ACC112 (cell line): ENCODE measurements around the gene PTHLH.
A peak's percentile ranks its signal among the peaks of the same experiment; 100 is the strongest.

Source experiments
- H2AFZ ChIP-seq: fragments of 200-600 bp; sonication (generic); one replicate; pipeline ENCODE4 v1.6.0; 2017; ENCODE audit warnings: antibody characterized with exemption, low read length; ENCODE audit not compliant: unreplicated experiment
- H3K27ac ChIP-seq: fragments of 200-600 bp; sonication (generic); 2 replicates; pipeline ENCODE4 v1.5.1; 2014; ENCODE audit warnings: low read depth, mild to moderate bottlenecking, antibody characterized with exemption, low read length, moderate library complexity
- H3K27me3 ChIP-seq: fragments of 200-600 bp; sonication (generic); 2 replicates; pipeline ENCODE4 v1.6.1; 2014; ENCODE audit warnings: mild to moderate bottlenecking, antibody characterized with exemption, low read length, moderate library complexity, mixed read lengths; ENCODE audit not compliant: insufficient read depth
- H3K36me3 ChIP-seq: fragments of 200-600 bp; sonication (generic); 2 replicates; pipeline ENCODE4 v1.6.1; 2016; ENCODE audit warnings: mild to moderate bottlenecking, antibody characterized with exemption, low read length, moderate library complexity, mixed read lengths; ENCODE audit not compliant: insufficient read depth
- H3K4me1 ChIP-seq: fragments of 200-600 bp; sonication (generic); one replicate; pipeline ENCODE4 v1.6.1; 2016; ENCODE audit warnings: low read length, mixed read lengths; ENCODE audit not compliant: insufficient read depth, unreplicated experiment, control insufficient read depth
- H3K4me3 ChIP-seq: fragments of 200-600 bp; sonication (generic); 2 replicates; pipeline ENCODE4 v1.5.1; 2014; ENCODE audit warnings: mild to moderate bottlenecking, low read depth, low read length
- H3K79me2 ChIP-seq: fragments of 200-600 bp; sonication (generic); one replicate; pipeline ENCODE4 v1.6.0; 2016; ENCODE audit warnings: low read length; ENCODE audit not compliant: control insufficient read depth, unreplicated experiment, insufficient read depth

Gene PTHLH

GRCh38 chr12:27972721-27973120 is at the start of gene PTHLH:
PTHLH (minus strand) TSS chr12:27972733; CDS start chr12:27969494, 3,239 bp downstream.
- Histone ChIP-seq H2AFZ (no peak within 1 kb of the TSS), H3K79me2 (no peaks in the 10 kb centered on the region), H3K27me3 (peaks cover 10% of the 10 kb centered on the region; the same call in 1 of the 2 replicates), H3K27ac (no peak within 1 kb of the TSS), H3K4me3 (no peak within 1 kb of the TSS), H3K4me1 (peaks cover 26% of the 10 kb centered on the region), H3K36me3 (no peaks in the 10 kb centered on the region)

GRCh38 chr12:28021704-28022103 is 49.2 kb upstream of the PTHLH start:
- Histone ChIP-seq H3K4me3 (no peak overlapping the region), H3K27ac (no peak overlapping the region), H3K4me1 (peaks cover 20% of the 10 kb centered on the region), H3K79me2 (no peaks in the 10 kb centered on the region), H3K27me3 (no peaks in the 10 kb centered on the region), H3K36me3 (no peaks in the 10 kb centered on the region), H2AFZ (no peak overlapping the region)

- no peak overlapping the region for H3K4me3 ChIP-seq
- H3K79me2 ChIP-seq = no peaks in the 10 kb centered on the region
- H3K36me3 ChIP-seq = no peaks in the 10 kb centered on the region
- H2AFZ ChIP-seq = no peak overlapping the region
- H3K4me1 ChIP-seq = peaks cover 2% of the 10 kb centered on the region
- no peaks in the 10 kb centered on the region for H3K27me3 ChIP-seq
- H3K27ac ChIP-seq = no peak overlapping the region
Observed at GRCh38 chr12:28017873-28018255, 45.3 kb upstream of the PTHLH start.

GRCh38 chr12:28017126-28017872 is 44.8 kb upstream of the PTHLH start:
- no peaks in the 10 kb centered on the region for H3K79me2 ChIP-seq
- H3K27me3 ChIP-seq = no peaks in the 10 kb centered on the region
- no peak overlapping the region for H2AFZ ChIP-seq
- no peaks in the 10 kb centered on the region for H3K36me3 ChIP-seq
- H3K27ac ChIP-seq = no peak overlapping the region
- H3K4me1 ChIP-seq = no peaks in the 10 kb centered on the region
- no peak overlapping the region for H3K4me3 ChIP-seq

DNA sequence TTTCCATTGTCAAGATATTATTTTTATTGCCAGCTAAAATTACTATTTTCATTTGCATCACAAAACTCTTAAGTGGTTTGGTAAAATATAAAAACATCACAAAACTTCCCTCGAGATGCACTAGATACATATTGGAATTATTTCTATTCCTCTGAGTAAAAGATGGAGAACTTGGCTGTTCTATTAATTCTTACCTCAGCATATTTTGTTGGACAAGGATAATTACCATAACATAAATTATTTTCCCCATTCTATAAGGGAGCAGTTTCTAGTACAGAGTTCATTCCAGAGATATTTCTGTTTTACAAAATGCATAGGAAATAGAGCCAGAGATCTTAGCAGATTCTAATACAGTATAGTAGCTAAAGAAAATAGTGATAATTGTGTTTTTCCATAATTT is 42.6 kb upstream of the PTHLH start:
- H2AFZ ChIP-seq = no peak overlapping the region

GRCh38 chr12:28014196-28014595 is 41.7 kb upstream of the PTHLH start:
- Histone ChIP-seq H3K79me2 (no peaks in the 10 kb centered on the region), H3K27me3 (no peaks in the 10 kb centered on the region), H3K4me3 (no peak overlapping the region), H2AFZ (no peak overlapping the region), H3K4me1 (no peaks in the 10 kb centered on the region), H3K27ac (no peak overlapping the region), H3K36me3 (no peaks in the 10 kb centered on the region)

More for the DNA sequence above, 42.6 kb upstream of the PTHLH start:
- Histone ChIP-seq H3K27ac (no peak overlapping the region), H3K36me3 (no peaks in the 10 kb centered on the region), H3K4me1 (no peaks in the 10 kb centered on the region), H3K79me2 (no peaks in the 10 kb centered on the region), H3K27me3 (no peaks in the 10 kb centered on the region), H3K4me3 (no peak overlapping the region)

GRCh38 chr12:28012333-28012918 is 39.9 kb upstream of the PTHLH start:
- Histone ChIP-seq H3K27ac (no peak overlapping the region), H3K4me3 (no peak overlapping the region), H3K27me3 (no peaks in the 10 kb centered on the region), H3K4me1 (no peaks in the 10 kb centered on the region), H2AFZ (no peak overlapping the region), H3K36me3 (no peaks in the 10 kb centered on the region), H3K79me2 (no peaks in the 10 kb centered on the region)

DNA sequence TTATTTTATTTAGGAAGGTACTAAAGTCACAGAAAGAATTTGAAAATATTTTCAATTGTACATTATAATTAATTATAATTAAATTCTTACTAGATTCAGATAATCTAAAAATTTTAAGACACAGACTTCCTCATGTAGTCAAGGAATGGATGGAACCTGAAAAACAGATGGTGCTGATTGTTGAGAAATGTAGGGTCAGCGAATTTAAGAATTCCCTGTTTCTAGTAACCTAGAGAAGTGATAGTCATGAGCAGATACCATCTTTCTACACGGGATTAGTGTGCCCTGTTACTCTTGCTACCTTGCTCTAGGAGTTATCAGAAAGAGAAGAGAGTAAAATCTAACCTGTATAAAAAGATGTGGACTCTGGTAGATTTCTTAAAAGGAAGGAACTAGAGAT is 37.5 kb upstream of the PTHLH start:
- Histone ChIP-seq H2AFZ (no peak overlapping the region), H3K4me1 (no peaks in the 10 kb centered on the region), H3K27ac (no peak overlapping the region), H3K36me3 (no peaks in the 10 kb centered on the region), H3K79me2 (no peaks in the 10 kb centered on the region), H3K4me3 (no peak overlapping the region), H3K27me3 (no peaks in the 10 kb centered on the region)

DNA sequence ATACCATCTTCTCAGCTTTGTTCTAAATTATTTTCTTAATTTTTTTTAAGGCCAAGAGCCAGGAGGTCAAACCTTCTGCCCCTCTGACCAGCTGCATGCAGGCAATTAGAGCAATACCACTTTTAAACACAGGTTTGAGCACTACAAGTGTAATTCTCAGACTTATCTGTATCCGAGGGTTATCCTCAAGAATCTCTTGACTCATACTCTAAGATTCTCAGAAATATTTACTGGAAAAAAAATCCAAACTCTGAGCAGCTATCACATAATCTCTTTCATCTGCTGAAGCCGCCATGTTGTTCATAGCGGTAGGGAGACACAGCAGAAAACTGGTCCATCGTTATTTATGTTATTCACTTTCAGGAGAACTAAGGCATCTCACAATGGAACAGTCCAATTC is 27.4 kb upstream of the PTHLH start:
- Histone ChIP-seq H3K4me3 (no peak overlapping the region), H2AFZ (no peak overlapping the region), H3K36me3 (no peaks in the 10 kb centered on the region), H3K27ac (0 out of 2 replicates have a peak overlapping the region, but pooled peaks have one; percentile 34), H3K4me1 (peaks cover 10% of the 10 kb centered on the region), H3K27me3 (no peaks in the 10 kb centered on the region), H3K79me2 (no peaks in the 10 kb centered on the region)

DNA sequence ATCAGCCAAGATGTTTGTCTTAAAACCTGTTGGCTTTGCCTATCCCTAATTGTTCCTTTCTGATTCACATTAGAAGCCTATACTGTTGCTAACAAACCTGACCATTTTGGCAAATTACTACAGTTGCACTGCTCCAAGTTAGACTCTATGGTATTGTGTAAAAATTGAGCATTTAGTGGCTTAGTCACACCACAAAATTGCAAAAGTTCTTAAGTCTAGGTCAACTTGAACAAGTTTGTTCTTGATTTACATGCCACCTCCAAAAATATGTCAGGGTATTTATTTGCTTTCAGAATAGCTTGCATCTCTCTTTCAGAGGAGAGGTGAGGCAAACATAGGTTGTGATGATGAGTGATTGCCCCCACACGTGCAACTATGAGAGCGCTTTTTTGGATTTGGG is 27.0 kb upstream of the PTHLH start:
- Histone ChIP-seq H3K27me3 (no peaks in the 10 kb centered on the region), H3K79me2 (no peaks in the 10 kb centered on the region), H3K4me1 (peaks cover 10% of the 10 kb centered on the region), H3K36me3 (no peaks in the 10 kb centered on the region), H2AFZ (no peak overlapping the region), H3K4me3 (no peak overlapping the region), H3K27ac (peak overlapping the region; percentile 34; the same call in 1 of the 2 replicates)

GRCh38 chr12:27998658-27999057 is 26.1 kb upstream of the PTHLH start:
- no peaks in the 10 kb centered on the region for H3K36me3 ChIP-seq
- no peak overlapping the region for H3K4me3 ChIP-seq
- H3K79me2 ChIP-seq = no peaks in the 10 kb centered on the region
- H3K4me1 ChIP-seq = peaks cover 10% of the 10 kb centered on the region
- no peaks in the 10 kb centered on the region for H3K27me3 ChIP-seq
- H3K27ac ChIP-seq = no peak overlapping the region
- H2AFZ ChIP-seq = no peak overlapping the region
